ENCODE measurements around the gene CPLX1.

Gene CPLX1

DNA sequence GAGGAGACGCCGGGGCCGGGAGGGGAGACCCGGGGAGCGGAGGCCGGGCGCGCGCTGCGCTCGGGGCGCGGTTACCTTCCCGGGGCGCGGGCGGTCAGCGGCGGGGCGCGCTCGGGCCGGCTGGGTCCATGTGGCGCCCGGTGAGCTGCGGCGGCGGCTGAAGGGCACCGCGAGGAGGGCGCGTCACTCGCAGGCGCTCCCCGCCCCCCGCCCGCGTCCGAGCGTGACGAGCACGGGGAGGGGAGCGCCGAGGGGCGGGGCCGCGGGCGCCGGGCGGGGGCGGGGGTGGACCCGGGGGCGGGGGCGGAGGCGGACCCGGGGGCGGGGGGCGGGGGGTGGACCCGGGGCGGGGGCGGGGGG is at the start of gene CPLX1:
Gene CPLX1, minus strand, starts transcription at position 159 of the 360 bp plus-strand sequence. CDS start 1,607 bp downstream, outside the sequence.
- DNase-seq (ENCODE audit: low read depth), result no peak

DNA sequence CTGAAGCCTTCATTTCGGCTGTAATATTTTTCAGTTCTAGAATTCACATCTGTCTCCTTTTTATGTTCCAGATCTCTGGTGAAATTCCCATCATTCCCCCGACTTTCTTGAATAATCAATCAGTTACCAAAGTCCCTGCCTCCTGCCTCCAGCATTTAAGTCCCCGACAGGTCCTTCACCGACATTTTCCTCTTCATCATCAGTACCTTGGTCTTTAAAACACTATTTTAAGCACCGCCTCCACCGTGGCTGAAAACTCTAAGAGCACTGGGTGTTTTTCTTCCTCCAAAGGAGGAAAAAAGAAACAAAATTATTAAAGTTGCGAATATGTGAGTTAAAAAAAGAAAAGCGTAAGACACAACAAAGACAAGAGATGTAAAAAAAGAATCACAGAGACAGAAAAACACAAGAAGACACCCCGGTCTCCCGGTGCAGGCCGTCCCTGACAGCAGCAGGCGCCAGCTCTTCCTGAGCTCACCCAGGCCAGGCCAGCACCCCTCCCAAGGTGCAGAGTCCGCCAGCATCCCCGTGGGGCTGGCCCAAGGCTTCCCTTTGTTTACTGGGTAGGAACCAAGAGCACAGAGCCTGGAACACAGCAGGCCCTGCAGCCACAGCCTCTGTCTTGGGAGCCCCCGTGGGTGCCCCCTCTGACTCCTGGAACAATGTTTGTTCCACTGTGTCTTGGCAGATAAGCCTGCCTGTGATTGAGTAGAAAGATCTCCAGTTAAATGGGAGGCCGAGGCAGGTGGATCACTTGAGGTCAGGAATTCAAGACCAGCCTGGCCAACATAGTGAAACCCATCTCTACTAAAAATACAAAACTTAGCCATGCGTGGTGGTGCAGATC is 49.3 kb upstream of the CPLX1 start:
- DNase-seq (ENCODE audit: low read depth), result no peak

DNA sequence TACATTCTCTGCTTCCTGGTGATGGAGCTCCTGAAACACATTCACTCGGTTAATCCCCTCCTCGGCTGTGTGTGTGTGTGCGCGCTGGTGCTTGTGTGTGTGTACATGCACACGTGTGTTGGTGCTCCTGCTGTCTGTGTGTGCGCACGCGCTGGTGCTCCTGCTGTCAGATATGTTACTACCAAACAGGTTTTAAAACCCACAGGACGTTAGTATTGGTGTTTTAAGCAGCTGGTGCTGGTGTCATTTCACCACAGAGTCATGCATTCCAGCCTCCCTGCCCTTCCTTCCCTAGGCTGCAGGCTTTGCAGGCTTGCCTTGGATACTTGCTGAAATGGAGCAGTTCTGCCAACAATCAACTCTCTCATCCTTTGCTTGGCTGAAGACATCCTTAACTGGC is 48.1 kb upstream of the CPLX1 start:
- no peak for DNase-seq (ENCODE audit: low read depth)

- DNase-seq (ENCODE audit: low read depth), result no peak
These were observed 46.5 kb upstream of the CPLX1 start for GRCh38 chr4:872241-872981.

GRCh38 chr4:871484-871883 is 45.6 kb upstream of the CPLX1 start:
- DNase-seq (ENCODE audit: low read depth), result no peak

- no peak for DNase-seq (ENCODE audit: low read depth)
These were observed 45.0 kb upstream of the CPLX1 start for GRCh38 chr4:870951-871350.

DNA sequence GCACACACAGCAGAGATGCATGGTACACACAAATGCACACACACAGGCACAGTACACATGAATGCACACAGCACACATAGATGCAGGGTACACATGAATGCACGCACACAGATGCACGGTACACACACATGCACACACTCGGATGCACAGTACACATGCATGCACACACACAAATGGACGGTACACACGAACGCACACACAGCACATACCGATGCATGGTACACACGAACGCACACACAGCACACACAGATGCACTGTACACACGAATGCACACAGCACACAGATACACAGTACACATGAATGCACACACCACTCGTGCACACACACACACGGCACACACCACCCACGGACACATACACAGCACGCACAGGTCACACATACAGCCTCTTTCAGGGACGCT is 43.8 kb upstream of the CPLX1 start:
- DNase-seq (ENCODE audit: low read depth), result no peak

DNA sequence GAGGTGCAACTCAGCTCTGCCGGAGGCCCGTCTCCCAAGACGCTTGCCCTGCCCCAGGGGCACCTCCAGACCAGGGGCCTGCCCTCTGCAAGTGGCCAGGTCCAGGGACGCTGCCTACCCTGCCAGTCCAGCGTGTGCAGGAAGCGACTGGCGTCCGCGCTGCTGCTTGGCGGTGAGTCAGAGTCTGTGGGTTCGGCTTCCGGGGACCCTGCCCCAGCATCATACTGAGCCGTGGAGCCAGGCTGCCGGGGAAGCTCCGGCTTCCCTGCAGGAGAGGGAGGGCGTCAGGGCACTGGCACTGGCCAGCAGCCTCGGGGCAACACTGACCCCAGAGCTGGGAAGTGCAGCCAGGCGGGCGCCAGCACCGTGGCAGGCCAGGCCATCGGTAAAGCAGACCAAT is 42.5 kb upstream of the CPLX1 start:
- DNase-seq (ENCODE audit: low read depth), result no peak

DNA sequence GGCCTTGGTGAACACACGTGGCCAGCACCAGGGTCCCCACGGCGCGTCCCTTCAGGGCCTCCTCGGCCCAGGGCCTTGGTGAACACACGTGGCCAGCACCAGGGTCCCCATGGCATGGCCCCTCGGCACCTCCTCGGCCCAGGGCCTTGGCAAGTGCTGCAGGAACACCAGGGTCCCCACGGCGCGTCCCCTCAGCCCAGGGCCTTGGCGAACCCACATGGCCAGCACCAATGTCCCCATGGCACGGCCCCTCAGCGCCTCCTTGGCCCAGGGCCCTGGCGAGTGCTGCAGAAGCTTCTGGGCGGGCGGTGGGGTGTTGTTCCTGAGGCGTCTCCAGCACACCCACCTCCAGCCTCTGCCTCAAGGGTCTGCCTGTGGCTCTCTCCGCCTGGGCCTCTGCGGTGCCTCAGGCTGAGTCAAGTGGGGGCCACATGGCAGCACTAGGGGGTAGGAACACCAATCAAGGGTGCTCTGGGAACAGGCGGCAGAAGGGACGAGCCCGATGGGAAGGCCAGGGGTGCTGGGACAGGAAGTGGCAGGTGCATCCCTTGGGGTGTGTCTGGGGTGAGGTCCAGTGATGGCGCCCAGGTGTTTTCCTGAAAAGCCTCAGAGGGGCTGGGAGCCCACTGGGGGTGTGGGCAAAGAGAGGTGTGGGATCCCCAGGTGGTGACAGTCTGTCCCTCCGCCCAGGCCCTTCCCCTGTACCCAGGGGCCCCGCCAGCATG is 41.8 kb upstream of the CPLX1 start:
- DNase-seq (ENCODE audit: low read depth), result no peak

DNA sequence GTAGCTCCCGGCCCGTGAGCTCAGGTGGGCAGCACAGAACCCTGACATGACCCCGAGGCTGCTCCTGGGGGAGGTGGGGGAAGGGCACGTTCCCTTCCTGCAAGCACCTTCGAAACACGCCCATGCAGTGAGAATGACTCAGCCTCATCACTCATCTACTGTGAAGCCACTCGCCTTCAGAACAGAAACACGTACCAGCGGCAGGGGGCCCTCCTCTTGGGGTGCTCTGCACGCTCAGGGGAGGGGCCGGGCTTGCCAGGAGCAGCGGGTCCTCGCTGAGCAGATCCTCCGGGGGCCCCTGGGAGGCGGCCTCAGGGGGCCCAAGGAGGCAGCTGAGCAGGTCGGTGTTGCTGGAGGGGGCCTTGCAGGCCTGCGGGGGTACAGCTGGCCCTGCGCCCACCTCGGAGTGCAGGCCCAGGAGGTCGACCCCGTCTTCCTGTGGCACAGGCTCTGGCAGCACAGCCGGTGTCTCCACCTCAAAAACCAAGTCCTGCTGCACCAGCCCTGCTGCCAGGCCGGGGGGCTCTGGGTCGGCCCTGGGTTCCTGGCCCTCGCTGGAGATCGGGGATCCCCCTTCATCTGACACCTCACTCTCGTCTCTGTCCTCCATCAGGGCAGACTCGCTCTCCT is 40.9 kb upstream of the CPLX1 start:
- DNase-seq (ENCODE audit: low read depth), result no peak

GRCh38 chr4:866068-866760 is 40.3 kb upstream of the CPLX1 start:
- DNase-seq (ENCODE audit: low read depth), result no peak

DNA sequence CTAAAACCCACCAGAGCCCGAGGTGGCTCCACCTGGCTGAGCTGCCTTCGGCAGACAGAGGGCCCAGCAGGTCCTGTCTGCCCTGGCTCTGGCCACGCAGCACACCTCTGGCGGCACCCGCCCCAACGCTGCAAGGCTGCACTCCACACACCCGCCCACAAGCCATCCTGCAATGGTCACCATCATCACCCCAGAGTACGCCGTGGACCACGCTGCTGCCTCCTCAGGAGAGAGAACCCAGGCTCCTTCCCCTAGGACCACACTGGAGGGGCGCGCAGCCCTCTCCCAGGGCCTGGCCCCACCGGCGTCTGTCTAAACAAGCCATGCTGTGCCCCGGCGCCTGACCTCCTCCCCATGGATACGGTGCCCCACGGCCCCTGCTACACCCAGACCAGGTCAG is 39.6 kb upstream of the CPLX1 start:
- no peak for DNase-seq (ENCODE audit: low read depth)

GRCh38 chr4:865121-865465 is 39.2 kb upstream of the CPLX1 start:
- DNase-seq (ENCODE audit: low read depth), result no peak

GRCh38 chr4:864456-865120 is 38.7 kb upstream of the CPLX1 start:
- DNase-seq (ENCODE audit: low read depth), result no peak

DNA sequence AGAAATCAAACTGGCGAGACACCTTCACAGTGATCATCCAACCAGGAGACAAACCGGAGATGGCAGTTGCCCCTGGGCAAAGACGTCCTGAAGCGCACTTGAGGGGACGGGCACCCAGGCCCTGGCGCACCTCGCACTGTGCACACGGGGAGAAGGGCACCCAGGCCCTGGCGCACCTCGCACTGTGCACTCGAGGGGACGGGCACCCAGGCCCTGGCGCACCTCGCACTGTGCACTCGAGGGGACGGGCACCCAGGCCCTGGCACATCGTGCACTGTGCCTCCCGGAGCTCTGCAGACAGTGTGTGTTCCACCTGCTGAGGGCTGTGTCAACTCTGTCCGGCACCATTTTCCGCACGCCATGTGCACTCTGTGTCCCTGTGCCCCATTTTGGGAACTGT is 34.6 kb upstream of the CPLX1 start:
- DNase-seq (ENCODE audit: low read depth), result no peak

GRCh38 chr4:859496-859895 is 33.6 kb upstream of the CPLX1 start:
- no peak for DNase-seq (ENCODE audit: low read depth)

DNA sequence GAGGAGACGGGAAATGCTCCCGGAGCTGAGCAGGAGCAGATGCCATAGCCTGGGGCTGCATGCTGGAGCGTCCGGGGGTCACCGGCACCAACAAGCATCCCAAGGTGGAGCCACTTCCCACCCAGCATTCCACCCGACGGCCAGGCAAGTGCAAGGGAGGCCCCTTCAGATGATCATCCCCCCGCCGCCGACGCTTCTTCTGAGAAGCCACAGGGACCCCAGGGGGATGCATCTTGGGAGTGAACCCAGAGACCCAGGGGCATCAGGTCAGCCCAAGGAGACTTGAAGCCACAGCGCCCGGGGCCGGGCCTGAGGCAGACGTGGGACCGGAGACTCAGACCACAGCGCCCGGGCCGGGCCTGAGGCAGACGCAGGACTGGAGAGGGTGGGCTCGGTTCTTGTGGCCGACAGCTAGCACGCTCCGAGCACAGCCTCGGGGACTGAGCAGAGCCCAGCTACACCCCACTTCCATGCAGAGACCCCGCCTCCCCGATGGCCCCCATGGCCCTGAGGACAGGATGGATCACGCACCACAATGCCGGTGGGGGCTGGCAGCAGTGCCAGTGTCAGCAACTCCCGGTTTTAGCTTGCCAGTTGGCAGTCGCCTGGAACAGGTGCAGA is 33.0 kb upstream of the CPLX1 start:
- no peak for DNase-seq (ENCODE audit: low read depth)

DNA sequence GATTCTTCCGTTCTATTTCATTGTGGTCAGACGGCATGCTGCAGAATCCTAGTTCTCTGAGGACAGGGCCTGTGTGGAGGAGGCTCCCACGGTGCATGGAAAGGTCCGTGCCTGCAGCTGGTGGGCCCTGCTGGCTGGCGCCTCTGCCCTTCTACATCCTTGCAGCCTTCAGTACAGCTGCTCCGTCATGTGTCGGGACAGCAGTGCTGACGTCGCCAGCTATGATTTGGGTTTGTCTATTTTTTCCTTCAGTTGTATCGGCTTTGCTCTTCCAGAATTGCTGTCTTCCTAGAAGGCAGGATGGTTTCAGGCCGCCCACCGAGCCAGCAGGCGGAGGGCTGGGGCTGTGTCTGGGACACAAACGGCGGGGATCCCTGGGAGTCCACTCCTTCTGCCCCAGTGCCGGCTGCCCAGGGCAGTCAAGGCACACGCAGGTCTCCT is 32.1 kb upstream of the CPLX1 start:
- no peak for DNase-seq (ENCODE audit: low read depth)

DNA sequence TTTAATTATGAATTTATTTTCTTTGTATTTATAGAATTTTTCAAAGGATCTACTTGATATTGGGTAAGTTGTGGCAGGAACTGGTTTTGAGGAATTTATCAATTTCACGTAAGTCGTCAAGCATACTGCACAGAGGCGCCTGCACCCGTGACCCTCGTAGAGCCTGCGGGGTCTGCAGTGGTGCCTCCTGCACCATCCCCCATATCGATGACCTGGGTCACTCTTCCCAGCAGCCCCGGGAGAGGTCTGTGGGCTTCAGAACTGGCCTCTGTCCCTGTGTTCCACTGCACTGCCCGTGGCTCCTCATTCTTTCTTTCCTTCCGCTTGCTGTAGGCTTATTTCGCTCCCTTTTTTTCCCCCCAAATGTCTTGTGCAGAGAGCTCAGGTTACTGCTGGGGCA is 31.5 kb upstream of the CPLX1 start:
- no peak for DNase-seq (ENCODE audit: low read depth)

GRCh38 chr4:856225-856901 is 30.4 kb upstream of the CPLX1 start:
- no peak for DNase-seq (ENCODE audit: low read depth)

Data from activated T-helper 1 cell treated with Interleukin-2 at 50 U/mL for 16 hours (primary cell).